Stimulated activated CD8-positive, alpha-beta memory T cell treated with anti-CD3 and anti-CD28 coated beads, Interleukin-7, amount 100 ng/mL, for 1 hour (primary cell): ENCODE results near the gene MOB3B.

Experiments
- DNase-seq, 2 donors: peaks; one replicate each; pipeline ENCODE4 v3.0.0-alpha.2; 2020; ENCODE audit warnings: low read depth in 2 of 2

The MOB3B gene

GRCh38 chr9:27541740-27542139 lies 12.1 kb upstream of the MOB3B start:
- DNase-seq = no peak

- DNase-seq = no peak
Measured at GRCh38 chr9:27540502-27540901, 10.9 kb upstream of the MOB3B start.

- no peak for DNase-seq
Measured at GRCh38 chr9:27539479-27540441, 10.1 kb upstream of the MOB3B start.

GRCh38 chr9:27538647-27539046 lies 9.0 kb upstream of the MOB3B start:
- DNase-seq = no peak

DNA sequence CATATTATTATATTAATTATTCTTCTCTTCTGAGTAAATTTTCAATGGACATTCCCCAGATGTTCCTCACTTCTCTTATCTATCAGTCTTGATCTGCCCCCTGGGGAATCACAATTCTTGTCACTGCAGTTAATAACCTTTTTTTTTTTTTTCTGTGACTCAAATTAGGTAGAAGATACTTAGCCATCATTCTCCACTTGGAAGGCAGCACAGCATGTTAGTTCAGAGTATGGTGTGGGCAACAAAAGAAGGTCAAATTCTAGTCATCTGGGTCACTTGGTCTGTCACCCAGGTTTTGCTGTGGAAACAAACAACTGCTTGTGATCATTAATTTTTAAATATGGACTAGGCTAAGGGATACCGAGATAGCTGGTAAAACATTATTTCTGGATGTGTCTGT lies 8.1 kb upstream of the MOB3B start:
- DNase-seq = no peak

DNA sequence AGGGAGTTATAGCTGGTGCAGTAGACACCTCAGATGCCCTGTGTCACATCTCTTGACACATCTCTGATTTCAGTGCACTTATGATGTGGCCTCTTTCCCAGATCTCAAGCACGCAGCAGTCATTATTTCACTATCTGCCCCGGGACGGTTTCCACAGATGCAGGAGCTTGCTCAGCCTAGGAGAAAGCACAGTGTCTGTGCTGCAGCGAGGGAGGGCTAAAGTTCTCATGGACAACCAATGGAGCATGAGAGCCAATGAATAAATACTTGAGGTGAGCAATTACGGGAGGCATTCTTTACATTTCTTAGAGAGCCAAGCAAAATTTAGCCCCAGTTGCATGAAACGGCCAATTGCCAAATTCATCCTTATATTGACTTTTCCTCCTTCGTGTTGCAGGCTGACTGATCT lies 7.4 kb upstream of the MOB3B start:
- no peak for DNase-seq

DNA sequence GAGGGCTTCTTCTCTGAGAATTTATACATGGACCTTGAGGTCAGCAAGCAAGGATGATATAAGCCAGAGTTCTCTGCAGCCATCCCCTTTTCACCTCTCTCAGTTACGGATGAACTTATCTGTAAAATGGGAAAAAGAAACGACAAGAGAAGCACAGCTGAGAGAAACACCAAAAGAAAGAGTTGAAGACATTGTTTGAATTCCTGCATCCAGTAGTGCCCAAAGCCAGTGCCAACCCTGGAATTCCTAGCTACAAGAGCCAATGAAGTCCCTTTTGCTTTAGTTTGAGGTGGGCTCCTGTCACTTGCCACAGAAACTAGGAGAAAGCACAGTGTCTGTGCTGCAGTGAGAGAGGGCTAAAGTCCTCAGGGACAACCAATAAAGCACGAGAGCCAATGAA lies 6.6 kb upstream of the MOB3B start:
- no peak for DNase-seq

DNA sequence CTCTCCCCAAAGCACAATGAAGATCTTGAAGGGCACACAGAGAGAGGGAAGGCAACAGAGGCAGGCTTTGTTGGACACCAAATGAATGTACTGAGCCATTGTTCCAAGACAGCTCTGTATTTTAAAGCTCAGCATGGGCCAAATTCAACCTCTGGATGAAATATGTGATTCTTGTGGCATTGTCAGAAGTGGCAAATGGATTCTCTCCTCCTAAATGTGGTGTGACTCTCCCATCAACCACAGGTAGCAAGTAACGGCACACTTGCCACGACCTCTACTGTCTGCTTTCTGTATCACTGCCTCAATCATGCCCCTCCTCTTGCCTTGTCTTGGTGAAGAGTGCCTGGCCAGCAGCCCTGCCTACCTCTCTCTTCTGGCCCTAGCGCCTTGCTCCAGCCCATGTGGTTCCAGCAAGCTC lies 6.1 kb upstream of the MOB3B start:
- DNase-seq = no peak

DNA sequence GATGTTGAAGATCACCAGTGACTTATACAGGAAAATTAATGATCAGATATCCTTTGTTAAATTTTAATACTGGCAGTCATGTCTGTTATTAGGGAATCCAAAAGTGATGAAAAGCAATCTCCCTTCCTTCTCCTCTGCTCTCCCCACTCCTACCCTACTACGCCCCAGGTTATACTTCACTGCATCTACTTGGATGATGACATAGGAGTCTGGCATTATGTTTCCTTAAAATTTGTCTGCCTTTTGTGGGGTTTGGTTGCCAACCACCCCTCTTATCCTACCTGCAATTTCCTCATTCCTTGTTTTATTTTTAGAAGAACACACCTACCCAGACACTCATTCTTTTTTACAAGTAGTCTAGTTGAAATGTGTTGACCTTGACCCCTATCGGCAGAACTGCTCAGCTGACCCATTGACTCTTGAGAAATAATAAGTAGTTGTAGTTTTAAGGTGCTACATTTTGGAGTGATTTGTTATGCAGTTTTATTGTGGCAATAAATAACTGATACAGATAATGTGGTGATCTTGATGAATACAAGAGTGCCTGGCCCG lies 5.1 kb upstream of the MOB3B start:
- DNase-seq = no peak

DNA sequence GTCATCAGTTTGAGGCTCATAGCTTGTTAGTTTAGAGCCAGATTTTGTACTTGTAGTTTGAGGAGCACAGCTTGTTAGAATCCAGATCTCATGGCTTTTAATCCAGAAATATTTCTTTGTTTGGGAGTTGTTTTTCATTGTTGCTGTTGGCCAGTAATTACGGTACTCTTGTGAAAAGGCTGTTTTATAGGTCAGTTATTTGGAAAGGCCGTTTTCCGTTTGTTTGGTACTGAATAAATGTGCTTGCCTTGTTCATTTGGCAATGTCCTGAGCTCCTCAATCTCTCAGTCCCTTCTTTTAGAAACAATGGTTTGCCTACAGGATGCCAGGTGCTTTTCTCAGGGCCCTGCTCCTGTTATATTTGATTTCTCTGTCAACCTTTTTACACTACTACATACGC lies 4.5 kb upstream of the MOB3B start:
- no peak for DNase-seq

DNA sequence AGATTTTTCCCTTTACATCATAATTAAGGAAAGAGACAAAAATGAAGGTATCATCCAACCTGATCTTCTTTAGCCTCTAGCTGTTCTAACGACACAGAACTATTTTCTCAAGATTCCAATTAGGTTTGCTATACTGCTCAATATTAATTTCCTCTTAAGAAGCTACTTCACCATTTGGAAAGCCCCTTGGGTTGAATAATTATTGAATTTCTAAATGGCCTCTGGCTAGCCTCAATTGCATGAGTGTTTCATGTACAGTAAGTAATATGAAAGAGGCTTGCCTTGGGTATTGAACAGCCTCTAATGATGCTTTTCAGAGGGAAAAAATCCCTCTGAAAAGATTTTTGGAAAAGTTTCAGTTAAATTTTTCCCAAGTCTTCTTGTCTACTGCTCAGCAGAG lies 3.7 kb upstream of the MOB3B start:
- DNase-seq = no peak

DNA sequence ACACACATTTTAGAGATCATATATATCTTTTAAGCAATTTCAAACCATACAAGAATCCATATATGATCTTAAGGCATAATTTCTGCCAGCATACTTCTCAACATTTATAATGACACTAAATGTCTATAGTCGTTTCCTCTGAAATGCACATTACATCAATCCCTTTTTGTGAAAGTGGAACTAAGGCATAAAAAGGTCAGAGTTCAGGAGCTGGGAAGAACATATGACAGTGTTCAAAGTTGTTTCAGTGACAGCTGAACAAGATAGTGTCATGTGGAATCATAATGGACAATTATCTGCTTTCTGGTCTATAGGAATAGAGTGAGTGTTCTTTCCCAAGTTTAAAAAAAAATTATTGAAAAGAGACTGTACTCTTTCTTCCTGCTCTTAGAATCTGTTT lies 2.4 kb upstream of the MOB3B start:
- no peak for DNase-seq

- DNase-seq = no peak
Measured at GRCh38 chr9:27530915-27531755, 1.5 kb upstream of the MOB3B start.

- no peak for DNase-seq
Measured at GRCh38 chr9:27528886-27529315, 713 bp downstream of the MOB3B start.

- no peak for DNase-seq
Measured at GRCh38 chr9:27528076-27528885, 1.3 kb downstream of the MOB3B start.

- no peak for DNase-seq
Measured at GRCh38 chr9:27527702-27528075, 1.9 kb downstream of the MOB3B start.

DNA sequence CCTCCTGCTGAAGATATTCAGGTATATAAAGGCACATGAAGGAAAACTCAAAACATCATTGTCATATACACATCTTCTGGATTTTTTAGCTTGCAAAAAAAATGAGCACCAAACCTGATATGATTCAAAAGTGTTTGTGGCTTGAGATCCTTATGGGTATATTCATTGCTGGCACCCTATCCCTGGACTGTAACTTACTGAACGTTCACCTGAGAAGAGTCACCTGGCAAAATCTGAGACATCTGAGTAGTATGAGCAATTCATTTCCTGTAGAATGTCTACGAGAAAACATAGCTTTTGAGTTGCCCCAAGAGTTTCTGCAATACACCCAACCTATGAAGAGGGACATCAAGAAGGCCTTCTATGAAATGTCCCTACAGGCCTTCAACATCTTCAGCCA lies 5.4 kb downstream of the MOB3B start, which contains the start of gene IFNK:
Gene IFNK, plus strand, starts transcription at position 55 of the 400 bp plus-strand sequence. Its CDS starts 47 bp downstream, at position 102.
- DNase-seq = no peak

GRCh38 chr9:27523141-27523540 lies 6.5 kb downstream of the MOB3B start:
- no peak for DNase-seq

DNA sequence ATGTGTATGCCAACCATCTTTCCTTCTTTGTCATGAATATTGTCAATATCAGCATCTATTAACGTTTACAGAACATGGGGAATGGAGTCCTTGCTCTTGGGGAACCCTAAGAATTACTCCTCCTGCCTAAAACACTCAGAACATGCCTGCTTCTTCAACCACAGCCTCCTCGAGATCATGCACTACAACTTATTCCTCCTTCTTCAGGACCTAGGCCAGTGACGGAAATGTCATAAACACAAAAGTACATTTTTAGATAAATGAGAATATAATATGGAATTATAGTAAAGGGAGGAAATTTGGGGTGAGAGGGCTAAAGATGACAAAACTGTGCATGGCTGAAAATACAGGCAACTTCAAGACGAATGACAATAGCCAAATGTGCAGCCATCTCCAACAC lies 8.6 kb downstream of the MOB3B start:
- DNase-seq = no peak

GRCh38 chr9:27519466-27520465 lies 9.8 kb downstream of the MOB3B start:
- DNase-seq = no peak
